ENCODE measurements around the gene KIF2C. TPM values are rescaled to one million over a fixed set of nuclear protein-coding genes. Genes with fewer than 3 reads are reported as not detected.
"Not testable (repeated sequence)": the region's sequence is repeated elsewhere in the genome, so short reads cannot be mapped to it uniquely, and the experiment has no call there.

KIF2C gene
- total RNA-seq, 2 donors from 2014 or later, result 0.42 TPM; not detected in 1

DNA sequence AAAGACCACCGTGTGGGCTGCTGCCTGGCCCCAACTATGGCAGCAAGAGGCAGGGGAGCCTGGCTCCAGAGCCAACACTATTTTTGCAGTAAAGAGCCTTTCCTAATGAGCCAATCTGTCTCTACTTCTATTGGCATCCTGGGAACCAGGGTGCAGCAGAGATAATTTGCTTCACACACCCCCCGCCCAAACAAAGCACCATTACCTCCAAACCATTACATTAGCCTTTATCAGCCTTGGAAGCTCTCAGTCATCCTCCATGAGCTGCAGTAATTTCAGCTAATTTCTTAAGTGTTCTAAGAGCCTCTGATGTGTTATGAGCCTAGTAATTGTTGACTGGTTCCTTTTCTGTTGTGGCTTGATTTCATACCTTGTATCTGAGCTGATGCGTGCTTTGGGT, 43.5 kb upstream of the KIF2C start:
- no peaks in the 10 kb centered on the region for H3K9me3 ChIP-seq
- H3K4me1 ChIP-seq (ENCODE audit: control insufficient read depth in 1 of 2, low read depth in 2 of 2), result no peaks in the 10 kb centered on the region
- H3K27ac ChIP-seq, result no peak overlapping the region
- DNase-seq (ENCODE audit: low spot score), result no peak
- no peaks in the 10 kb centered on the region for H3K36me3 ChIP-seq
- TF ChIP-seq, protein P1, sequence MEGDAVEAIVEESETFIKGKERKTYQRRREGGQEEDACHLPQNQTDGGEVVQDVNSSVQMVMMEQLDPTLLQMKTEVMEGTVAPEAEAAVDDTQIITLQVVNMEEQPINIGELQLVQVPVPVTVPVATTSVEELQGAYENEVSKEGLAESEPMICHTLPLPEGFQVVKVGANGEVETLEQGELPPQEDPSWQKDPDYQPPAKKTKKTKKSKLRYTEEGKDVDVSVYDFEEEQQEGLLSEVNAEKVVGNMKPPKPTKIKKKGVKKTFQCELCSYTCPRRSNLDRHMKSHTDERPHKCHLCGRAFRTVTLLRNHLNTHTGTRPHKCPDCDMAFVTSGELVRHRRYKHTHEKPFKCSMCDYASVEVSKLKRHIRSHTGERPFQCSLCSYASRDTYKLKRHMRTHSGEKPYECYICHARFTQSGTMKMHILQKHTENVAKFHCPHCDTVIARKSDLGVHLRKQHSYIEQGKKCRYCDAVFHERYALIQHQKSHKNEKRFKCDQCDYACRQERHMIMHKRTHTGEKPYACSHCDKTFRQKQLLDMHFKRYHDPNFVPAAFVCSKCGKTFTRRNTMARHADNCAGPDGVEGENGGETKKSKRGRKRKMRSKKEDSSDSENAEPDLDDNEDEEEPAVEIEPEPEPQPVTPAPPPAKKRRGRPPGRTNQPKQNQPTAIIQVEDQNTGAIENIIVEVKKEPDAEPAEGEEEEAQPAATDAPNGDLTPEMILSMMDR (IDR thresholded peaks at IDR 0.05), result no peak
- H3K27me3 ChIP-seq (replicated peaks; ENCODE audit: insufficient read depth), result no peaks in the 10 kb centered on the region
- no peak for ATAC-seq (ENCODE audit: insufficient number of reproducible peaks, low FRiP score, low read depth)
- H3K4me3 ChIP-seq, result no peak overlapping the region

DNA sequence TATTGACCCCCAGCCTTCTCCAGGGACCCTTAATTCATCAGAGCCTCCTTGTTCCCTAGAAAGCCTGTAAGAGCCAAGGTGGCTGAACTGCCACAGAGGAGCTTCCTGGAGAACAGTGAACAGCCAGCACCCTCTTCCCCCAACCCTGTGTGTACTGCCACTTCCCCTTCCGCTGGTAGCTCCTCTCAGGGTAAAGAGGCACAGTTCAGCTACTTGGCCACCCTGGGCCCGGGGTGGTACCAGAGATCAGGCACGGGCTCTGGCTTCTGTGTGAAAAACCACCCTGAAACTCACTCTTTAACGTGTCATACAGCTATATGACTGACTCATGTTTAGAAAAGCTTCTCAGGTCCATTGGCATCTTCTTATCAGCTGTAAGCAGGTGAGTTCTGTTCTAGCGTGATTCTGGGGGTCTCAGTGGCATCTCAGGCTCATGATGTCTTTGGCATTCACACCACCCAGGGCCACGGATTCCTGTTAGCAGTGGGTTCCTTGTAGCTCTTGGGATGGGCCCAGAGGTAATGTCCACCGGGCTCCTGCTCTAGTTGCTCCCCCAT, 42.8 kb upstream of the KIF2C start:
- no peak for ATAC-seq (ENCODE audit: insufficient number of reproducible peaks, low FRiP score, low read depth)
- TF ChIP-seq, protein P1 (IDR thresholded peaks at IDR 0.05), result no peak
- no peaks in the 10 kb centered on the region for H3K9me3 ChIP-seq
- H3K4me3 ChIP-seq, result no peak overlapping the region
- H3K27me3 ChIP-seq (replicated peaks; ENCODE audit: insufficient read depth), result no peaks in the 10 kb centered on the region
- H3K36me3 ChIP-seq, result no peaks in the 10 kb centered on the region
- no peak overlapping the region for H3K27ac ChIP-seq
- DNase-seq (ENCODE audit: low spot score), result no peak
- H3K4me1 ChIP-seq (ENCODE audit: control insufficient read depth in 1 of 2, low read depth in 2 of 2), result no peaks in the 10 kb centered on the region

GRCh38 chr1:44698138-44698537, 41.5 kb upstream of the KIF2C start:
- Histone ChIP-seq H3K9me3 (no peaks in the 10 kb centered on the region), H3K27me3 (replicated peaks; ENCODE audit: insufficient read depth) (no peaks in the 10 kb centered on the region), H3K4me1 (ENCODE audit: control insufficient read depth in 1 of 2, low read depth in 2 of 2) (no peaks in the 10 kb centered on the region), H3K4me3 (no peak overlapping the region), H3K36me3 (no peaks in the 10 kb centered on the region), H3K27ac (no peak overlapping the region)
- no peak for DNase-seq (ENCODE audit: low spot score)
- no peak for ATAC-seq (ENCODE audit: insufficient number of reproducible peaks, low FRiP score, low read depth)
- TF ChIP-seq, protein P1 (IDR thresholded peaks at IDR 0.05), result no peak

- not testable (repeated sequence) for H3K36me3 ChIP-seq; H3K4me1 ChIP-seq (ENCODE audit: control insufficient read depth in 1 of 2, low read depth in 2 of 2); DNase-seq (ENCODE audit: low spot score); H3K4me3 ChIP-seq; H3K9me3 ChIP-seq; H3K27ac ChIP-seq; ATAC-seq (ENCODE audit: insufficient number of reproducible peaks, low FRiP score, low read depth); H3K27me3 ChIP-seq (replicated peaks; ENCODE audit: insufficient read depth)
Measured at GRCh38 chr1:44699375-44699774, 40.3 kb upstream of the KIF2C start.

DNA sequence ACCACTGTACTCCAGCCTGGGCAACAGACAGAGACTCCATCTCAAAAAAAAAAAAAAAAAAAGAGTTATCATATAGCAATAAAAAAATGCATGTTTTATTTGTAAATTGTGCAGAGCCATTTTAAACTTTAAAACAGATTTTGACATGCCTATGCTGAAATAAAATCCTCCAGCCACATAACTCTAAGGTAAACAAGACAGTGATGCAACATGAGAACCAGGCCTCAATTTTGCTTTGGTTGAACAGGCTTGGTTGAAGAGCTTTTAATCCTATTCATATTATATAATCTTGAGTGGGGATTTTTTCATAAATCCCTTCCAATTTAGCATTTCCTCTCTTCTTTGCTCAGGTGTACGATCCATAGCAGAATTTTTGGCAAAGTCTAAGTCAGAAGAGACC, 39.1 kb upstream of the KIF2C start:
- TF ChIP-seq, protein P1 (IDR thresholded peaks at IDR 0.05), result no peak
- H3K4me1 ChIP-seq (ENCODE audit: control insufficient read depth in 1 of 2, low read depth in 2 of 2), result no peaks in the 10 kb centered on the region
- DNase-seq (ENCODE audit: low spot score) (no peak), ATAC-seq (ENCODE audit: insufficient number of reproducible peaks, low FRiP score, low read depth) (no peak)
- no peaks in the 10 kb centered on the region for H3K36me3 ChIP-seq
- H3K27me3 ChIP-seq (replicated peaks; ENCODE audit: insufficient read depth), result no peaks in the 10 kb centered on the region
- H3K4me3 ChIP-seq, result no peak overlapping the region
- H3K9me3 ChIP-seq, result no peaks in the 10 kb centered on the region
- H3K27ac ChIP-seq, result no peak overlapping the region

DNA sequence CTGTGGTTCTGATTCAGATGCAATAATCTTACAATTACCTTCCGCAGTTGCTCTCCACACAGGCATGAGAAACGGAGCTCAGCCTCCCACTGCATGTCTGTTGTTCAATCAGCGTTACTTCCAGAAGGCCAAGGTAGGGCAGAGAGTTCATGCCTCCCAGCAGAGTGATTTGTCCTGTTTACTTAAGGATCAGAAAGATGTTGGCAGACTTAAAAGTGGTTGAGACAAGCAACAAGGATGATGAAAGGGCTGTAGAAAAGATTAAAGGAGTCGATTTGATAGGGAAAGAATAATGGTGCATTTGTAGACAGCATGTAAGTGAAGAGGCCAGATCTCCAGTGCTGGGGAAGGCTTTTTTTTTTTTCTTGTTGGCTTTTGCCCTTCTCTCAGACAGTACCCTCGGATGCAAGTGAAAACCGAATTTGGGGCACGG, 38.5 kb upstream of the KIF2C start:
- Histone ChIP-seq H3K9me3 (no peaks in the 10 kb centered on the region), H3K27me3 (replicated peaks; ENCODE audit: insufficient read depth) (no peaks in the 10 kb centered on the region), H3K27ac (no peak overlapping the region), H3K4me1 (ENCODE audit: control insufficient read depth in 1 of 2, low read depth in 2 of 2) (no peaks in the 10 kb centered on the region), H3K36me3 (no peaks in the 10 kb centered on the region), H3K4me3 (no peak overlapping the region)
- TF ChIP-seq, protein P1 (IDR thresholded peaks at IDR 0.05), result no peak
- no peak for DNase-seq (ENCODE audit: low spot score)
- ATAC-seq (ENCODE audit: insufficient number of reproducible peaks, low FRiP score, low read depth), result no peak
